Lower leg skin (tissue), 3 donors: Measurements from ENCODE around the gene DRG1.

ENCODE experiments used
- CTCF ChIP-seq, 3 donors: fragments of 450-650 bp; IDR thresholded peaks; one replicate each; pipeline ENCODE4 v1.5.1; 2016; ENCODE audit warnings: antibody characterized with exemption in 3 of 3, mild to moderate bottlenecking in 3 of 3, moderate library complexity in 2 of 3
- POLR2A ChIP-seq, 2 donors: fragments of 450-650 bp; IDR thresholded peaks; one replicate each; pipeline ENCODE4 v1.6.1; 2016 to 2017; ENCODE audit warnings: antibody characterized with exemption in 2 of 2, mild to moderate bottlenecking in 1 of 2, moderate library complexity in 1 of 2

- TF ChIP-seq CTCF (IDR thresholded peaks at IDR 0.05): no peak
- TF ChIP-seq POLR2A (IDR thresholded peaks at IDR 0.05): no peak
These were observed 49.4 kb upstream of the DRG1 start for GRCh38 chr22:31349960-31350359.
